Measurements from ENCODE around the gene DOHH. TPM values are rescaled to one million over a fixed set of nuclear protein-coding genes. Genes with fewer than 3 reads are reported as not detected.

Gene DOHH
- total RNA-seq, 3 donors from 2014 or later: 7.6 to 11.1 (median 10.4) TPM

DNA sequence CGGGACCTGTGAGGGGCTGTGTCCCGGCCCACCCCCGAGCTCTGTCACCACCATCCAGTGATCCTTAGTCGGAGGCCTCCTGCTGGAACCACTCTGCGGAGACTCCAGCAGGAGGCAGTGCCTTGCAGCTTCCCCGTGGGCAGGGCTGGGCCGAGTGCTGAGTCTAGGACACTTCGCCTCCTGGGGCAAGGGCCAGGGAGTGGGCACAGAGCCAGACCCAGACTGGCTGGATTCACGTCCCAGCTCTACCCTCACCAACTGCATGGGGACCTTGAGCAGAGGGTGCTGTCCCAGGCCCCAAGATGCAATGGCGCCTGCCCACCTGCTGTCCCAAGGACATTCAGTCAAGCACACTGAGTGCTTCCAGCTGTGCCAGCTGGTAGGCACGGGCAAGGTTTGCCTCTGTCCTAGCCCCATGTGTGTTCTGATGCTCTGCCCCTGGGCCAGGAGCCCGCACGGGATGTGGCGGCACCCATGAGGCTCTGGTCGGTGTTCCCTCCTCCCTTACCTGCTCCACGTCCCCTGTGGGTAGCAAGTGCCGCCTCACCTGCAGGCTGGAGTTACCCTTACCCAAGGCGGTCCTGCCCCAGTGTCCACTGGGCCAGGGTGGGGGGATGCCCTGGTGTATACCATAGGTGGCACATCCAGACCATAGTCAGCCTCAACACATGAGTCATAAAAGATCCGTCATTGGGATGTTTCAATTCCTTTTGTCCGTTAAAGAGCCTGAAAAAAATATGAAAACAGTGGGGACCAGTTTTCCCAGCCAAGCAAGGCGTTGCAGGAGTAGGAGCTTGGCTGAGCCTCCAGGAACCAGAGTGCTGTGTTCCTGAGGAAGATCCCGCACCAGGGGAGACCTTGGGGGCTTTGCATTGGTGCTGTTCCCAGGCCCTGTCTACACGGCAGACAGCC, 13.0 kb upstream of the DOHH start:
- H3K4me3 ChIP-seq: no peak overlapping the region
- TF ChIP-seq, protein P1, sequence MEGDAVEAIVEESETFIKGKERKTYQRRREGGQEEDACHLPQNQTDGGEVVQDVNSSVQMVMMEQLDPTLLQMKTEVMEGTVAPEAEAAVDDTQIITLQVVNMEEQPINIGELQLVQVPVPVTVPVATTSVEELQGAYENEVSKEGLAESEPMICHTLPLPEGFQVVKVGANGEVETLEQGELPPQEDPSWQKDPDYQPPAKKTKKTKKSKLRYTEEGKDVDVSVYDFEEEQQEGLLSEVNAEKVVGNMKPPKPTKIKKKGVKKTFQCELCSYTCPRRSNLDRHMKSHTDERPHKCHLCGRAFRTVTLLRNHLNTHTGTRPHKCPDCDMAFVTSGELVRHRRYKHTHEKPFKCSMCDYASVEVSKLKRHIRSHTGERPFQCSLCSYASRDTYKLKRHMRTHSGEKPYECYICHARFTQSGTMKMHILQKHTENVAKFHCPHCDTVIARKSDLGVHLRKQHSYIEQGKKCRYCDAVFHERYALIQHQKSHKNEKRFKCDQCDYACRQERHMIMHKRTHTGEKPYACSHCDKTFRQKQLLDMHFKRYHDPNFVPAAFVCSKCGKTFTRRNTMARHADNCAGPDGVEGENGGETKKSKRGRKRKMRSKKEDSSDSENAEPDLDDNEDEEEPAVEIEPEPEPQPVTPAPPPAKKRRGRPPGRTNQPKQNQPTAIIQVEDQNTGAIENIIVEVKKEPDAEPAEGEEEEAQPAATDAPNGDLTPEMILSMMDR (IDR thresholded peaks at IDR 0.05): no peak
- H3K4me1 ChIP-seq (ENCODE audit: low read depth): peaks cover 5% of the 10 kb centered on the region
- peak in 1 of 3 donors; percentile 44 for DNase-seq
- ATAC-seq: no peak
- H3K36me3 ChIP-seq (ENCODE audit: low read depth): no peaks in the 10 kb centered on the region
- no peaks in the 10 kb centered on the region for H3K9me3 ChIP-seq
- intact Hi-C loops (cut with DNase I, micrococcal nuclease): no loop called here

DNA sequence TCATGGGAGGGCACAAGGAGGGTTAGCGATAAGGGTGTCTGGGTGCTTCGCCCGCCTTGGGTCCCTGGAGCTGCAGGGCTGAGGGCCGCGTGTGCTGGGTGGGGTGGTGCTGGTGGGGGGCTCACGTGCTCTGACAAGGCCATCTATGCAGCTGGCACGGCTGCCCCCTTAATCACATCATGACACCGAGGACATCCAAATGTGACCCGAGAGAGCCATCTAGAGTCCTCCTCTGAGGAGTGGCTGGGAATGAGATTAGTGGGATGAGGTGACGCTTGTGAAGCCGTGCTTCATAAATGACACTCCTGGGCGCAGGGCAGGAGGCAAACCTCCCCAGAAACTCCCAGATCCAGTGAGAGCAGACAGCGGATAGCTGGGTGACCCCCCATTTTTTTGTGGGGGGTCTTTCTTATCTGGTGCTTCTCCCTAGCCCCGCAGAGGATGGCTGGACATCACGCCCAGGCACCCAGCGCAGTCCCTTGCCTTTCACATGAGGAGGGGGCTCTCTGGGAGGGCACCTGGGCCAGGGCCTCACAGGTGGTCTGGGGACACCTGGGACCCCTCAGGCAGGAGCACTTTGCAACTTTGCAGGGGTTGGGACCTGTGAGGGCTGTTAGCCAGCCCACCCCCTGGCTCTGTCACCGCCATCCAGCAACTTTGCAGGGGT, 12.2 kb upstream of the DOHH start:
- DNase-seq (no peak), ATAC-seq (no peak)
- TF ChIP-seq, protein P1 (IDR thresholded peaks at IDR 0.05): no peak
- H3K4me3 ChIP-seq: no peak overlapping the region
- no peaks in the 10 kb centered on the region for H3K36me3 ChIP-seq (ENCODE audit: low read depth)
- intact Hi-C loops (cut with DNase I, micrococcal nuclease): no loop called here
- no peaks in the 10 kb centered on the region for H3K9me3 ChIP-seq
- H3K4me1 ChIP-seq (ENCODE audit: low read depth): peaks cover 7% of the 10 kb centered on the region

DNA sequence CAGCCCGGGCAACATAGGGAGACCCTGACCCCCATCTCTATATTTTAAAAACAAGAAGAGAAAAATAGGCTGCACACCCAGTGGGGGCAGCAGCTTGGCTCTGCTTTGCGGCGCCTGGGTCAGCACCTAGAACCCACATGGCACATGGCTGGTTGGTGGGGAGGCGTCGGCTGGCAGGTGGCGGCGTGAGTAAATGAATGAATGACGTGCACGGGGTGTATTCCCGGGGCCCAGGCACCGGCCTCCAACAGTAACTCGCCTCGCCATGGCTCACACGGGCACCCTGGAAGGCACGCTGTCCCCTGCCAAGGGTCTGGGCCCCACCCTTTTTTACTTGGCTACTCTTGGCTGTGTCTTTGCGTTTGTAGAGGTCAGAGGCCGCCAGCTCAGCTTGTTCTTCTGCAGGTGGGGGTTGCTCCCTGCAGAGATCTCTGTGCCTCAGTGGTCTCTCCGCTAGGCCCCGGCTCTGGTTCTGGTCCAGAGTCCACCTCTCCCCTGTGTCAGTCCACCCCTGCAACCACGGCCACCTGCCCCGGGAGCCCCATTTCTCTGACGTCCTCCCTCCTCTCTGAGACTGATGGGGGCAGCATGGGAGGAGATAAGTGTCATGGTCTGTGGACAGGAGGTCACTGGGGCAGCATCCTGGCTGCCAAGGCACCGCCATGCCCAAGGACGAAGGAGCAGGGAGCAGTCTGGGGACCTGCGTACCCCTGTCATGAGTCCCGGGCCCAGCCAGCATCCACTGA, 11.2 kb upstream of the DOHH start:
- TF ChIP-seq, protein P1 (IDR thresholded peaks at IDR 0.05): no peak
- ATAC-seq (no peak), DNase-seq (no peak)
- intact Hi-C loops (cut with DNase I, micrococcal nuclease): no loop called here
- no peak overlapping the region for H3K4me3 ChIP-seq
- H3K9me3 ChIP-seq: no peaks in the 10 kb centered on the region
- H3K36me3 ChIP-seq (ENCODE audit: low read depth): no peaks in the 10 kb centered on the region
- peaks cover 12% of the 10 kb centered on the region for H3K4me1 ChIP-seq (ENCODE audit: low read depth)

DNA sequence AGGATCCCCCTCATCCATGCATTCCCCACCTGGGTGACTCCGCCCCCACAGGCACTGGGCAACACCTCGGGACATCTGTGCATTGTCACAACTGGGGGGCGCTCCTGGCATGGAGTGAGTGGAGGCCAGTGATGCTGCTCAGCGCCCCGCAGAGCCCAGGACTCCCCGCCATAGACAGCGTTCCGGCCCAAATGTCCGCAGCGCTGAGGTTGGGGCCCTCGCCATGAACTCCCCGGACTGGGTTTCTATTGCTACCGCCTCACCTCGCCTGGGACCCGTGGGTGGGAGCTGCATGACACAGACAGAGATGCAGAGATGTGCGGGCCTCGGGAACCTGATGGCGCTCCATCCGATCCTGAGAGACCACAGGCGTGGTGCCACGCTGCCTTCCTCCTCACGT, 10.3 kb upstream of the DOHH start:
- TF ChIP-seq, protein P1 (IDR thresholded peaks at IDR 0.05): no peak
- Histone ChIP-seq H3K9me3 (no peaks in the 10 kb centered on the region), H3K4me3 (no peak overlapping the region), H3K4me1 (ENCODE audit: low read depth) (peaks cover 12% of the 10 kb centered on the region), H3K36me3 (ENCODE audit: low read depth) (no peaks in the 10 kb centered on the region)
- no peak for DNase-seq
- intact Hi-C loops (cut with DNase I, micrococcal nuclease): no loop called here
- ATAC-seq: no peak

DNA sequence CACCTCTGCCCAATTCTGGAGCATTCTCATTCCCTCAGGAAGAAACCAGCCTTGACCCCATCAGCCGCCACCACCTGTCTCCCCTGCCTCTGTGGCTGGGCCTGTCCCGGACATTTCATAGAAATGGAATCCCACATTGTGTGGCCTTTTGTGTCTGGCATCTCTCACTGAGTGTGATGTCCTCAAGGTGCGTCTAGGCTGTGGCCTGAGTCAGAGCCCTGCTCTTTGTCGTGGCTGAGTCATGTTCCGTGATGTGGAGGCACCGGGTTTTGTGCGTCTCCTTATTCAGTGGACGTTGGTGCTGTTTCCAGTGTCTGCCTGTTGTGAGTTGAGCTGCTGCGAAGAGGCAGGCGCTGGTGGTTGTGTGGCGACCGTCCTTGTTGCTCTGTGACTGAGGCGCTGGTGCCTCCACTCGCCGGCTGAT, 9.1 kb upstream of the DOHH start:
- no peak for DNase-seq
- H3K4me3 ChIP-seq: no peak overlapping the region

More for the DNA sequence above, 9.1 kb upstream of the DOHH start:
- Histone ChIP-seq H3K4me1 (ENCODE audit: low read depth) (peaks cover 15% of the 10 kb centered on the region), H3K9me3 (no peaks in the 10 kb centered on the region), H3K36me3 (ENCODE audit: low read depth) (no peaks in the 10 kb centered on the region)
- intact Hi-C loops (cut with DNase I, micrococcal nuclease): no loop called here
- TF ChIP-seq, protein P1 (IDR thresholded peaks at IDR 0.05): no peak
- no peak for ATAC-seq
